Astrocyte (in vitro differentiated cells and primary cell): Measurements from ENCODE around the gene SLC4A8. TPM values are rescaled to one million over a fixed set of nuclear protein-coding genes. Genes with fewer than 3 reads are reported as not detected.

Source experiments
- DNase-seq: peaks from one replicate; pipeline ENCODE4 v3.0.0-alpha.2; 2010; ENCODE audit warnings: low read depth
- FAIRE-seq: peaks from 2 replicates; lab custom pipeline; 2011; peaks lifted over from hg19 to GRCh38; lab: Jason Lieb, UNC
- H2AFZ ChIP-seq: 2 replicates; pipeline ENCODE4 v1.6.0; 2012; ENCODE audit warnings: low read depth, low read length, inconsistent platforms
- H3K27ac ChIP-seq: 2 replicates; pipeline ENCODE4 v1.5.1; 2011; ENCODE audit warnings: low read depth, low read length, inconsistent platforms
- H3K27me3 ChIP-seq: 2 replicates; pipeline ENCODE4 v1.6.0; 2011; ENCODE audit warnings: low read length, inconsistent platforms; ENCODE audit not compliant: insufficient read depth
- H3K36me3 ChIP-seq: 2 replicates; pipeline ENCODE4 v1.5.1; 2011; ENCODE audit warnings: low read length, inconsistent platforms; ENCODE audit not compliant: insufficient read depth
- H3K4me1 ChIP-seq: 2 replicates; pipeline ENCODE4 v1.5.1; 2011; ENCODE audit warnings: low read length, inconsistent platforms; ENCODE audit not compliant: insufficient read depth
- H3K4me2 ChIP-seq: 2 replicates; pipeline ENCODE4 v1.6.0; 2012; ENCODE audit warnings: low read length, inconsistent platforms
- H3K4me3 ChIP-seq: 2 replicates; pipeline ENCODE4 v1.5.1; 2011; ENCODE audit warnings: low read depth, mild to moderate bottlenecking, low read length, inconsistent platforms; ENCODE audit not compliant: insufficient read depth
- H3K79me2 ChIP-seq: 2 replicates; pipeline ENCODE4 v1.6.0; 2012; ENCODE audit warnings: mild to moderate bottlenecking, low read length, inconsistent platforms; ENCODE audit not compliant: insufficient read depth
- H3K9ac ChIP-seq: 2 replicates; pipeline ENCODE4 v1.6.0; 2012; ENCODE audit warnings: mild to moderate bottlenecking, low read length, inconsistent platforms
- H3K9me3 ChIP-seq: 2 replicates; pipeline ENCODE4 v1.5.1; 2012; ENCODE audit warnings: low read depth, mild to moderate bottlenecking, low read length, inconsistent platforms; ENCODE audit not compliant: insufficient read depth
- H4K20me1 ChIP-seq: 2 replicates; pipeline ENCODE4 v1.6.0; 2012; ENCODE audit warnings: low read length, inconsistent platforms; ENCODE audit not compliant: insufficient read depth
- H3K27ac Mint-ChIP-seq: one replicate; pipeline ENCODE4 v1.8.0; 2021; ENCODE audit warnings: mild to moderate bottlenecking, mixed read lengths; ENCODE audit not compliant: unreplicated experiment
- H3K27me3 Mint-ChIP-seq: one replicate; pipeline ENCODE4 v1.8.0; 2021; ENCODE audit warnings: low read depth, mixed read lengths; ENCODE audit not compliant: unreplicated experiment
- H3K36me3 Mint-ChIP-seq: one replicate; pipeline ENCODE4 v1.8.0; 2021; ENCODE audit warnings: low read depth, mixed read lengths; ENCODE audit not compliant: unreplicated experiment
- H3K4me1 Mint-ChIP-seq: one replicate; pipeline ENCODE4 v1.8.0; 2021; ENCODE audit warnings: low read depth, mixed read lengths; ENCODE audit not compliant: unreplicated experiment
- H3K4me3 Mint-ChIP-seq: one replicate; pipeline ENCODE4 v1.8.0; 2021; ENCODE audit warnings: mild to moderate bottlenecking, moderate library complexity, mixed read lengths; ENCODE audit not compliant: unreplicated experiment
- H3K9me3 Mint-ChIP-seq: one replicate; pipeline ENCODE4 v1.8.0; 2021; ENCODE audit warnings: mild to moderate bottlenecking, mixed read lengths; ENCODE audit not compliant: unreplicated experiment
- CTCF ChIP-seq: IDR thresholded peaks from 2 replicates; pipeline ENCODE4 v1.5.1; 2011; ENCODE audit warnings: low read depth, mild to moderate bottlenecking, inconsistent platforms, low read length, moderate library complexity; ENCODE audit not compliant: insufficient read depth
- EZH2 ChIP-seq: IDR thresholded peaks from 2 replicates; pipeline ENCODE4 v1.6.1; 2012; ENCODE audit warnings: mild to moderate bottlenecking, low read length, inconsistent platforms; ENCODE audit not compliant: insufficient read depth
- total RNA-seq: library from RNA; stranded (reverse); gene quantifications from 2 replicates; pipeline ENCODE4 v1.2.1, GENCODE V29; 2021

SLC4A8 gene
- total RNA-seq, 1 donor from 2014 or later = 5.1 TPM

- no peak overlapping the region for H3K9ac ChIP-seq
- no peak for FAIRE-seq
- H3K27ac ChIP-seq = no peak overlapping the region
- Mint-ChIP-seq H3K36me3 (no peaks in the 10 kb centered on the region), H3K27ac (no peak overlapping the region), H3K9me3 (no peaks in the 10 kb centered on the region), H3K27me3 (peaks cover 10% of the 10 kb centered on the region), H3K4me3 (no peak overlapping the region), H3K4me1 (no peaks in the 10 kb centered on the region)
- no peaks in the 10 kb centered on the region for H3K27me3 ChIP-seq
- H3K9me3 ChIP-seq = no peaks in the 10 kb centered on the region
- H4K20me1 ChIP-seq = no peaks in the 10 kb centered on the region
- H3K79me2 ChIP-seq = no peaks in the 10 kb centered on the region
- H3K4me3 ChIP-seq = no peak overlapping the region
- H3K36me3 ChIP-seq = no peaks in the 10 kb centered on the region
- no peak overlapping the region for H2AFZ ChIP-seq
- no peak overlapping the region for H3K4me2 ChIP-seq
- no peaks in the 10 kb centered on the region for H3K4me1 ChIP-seq
- DNase-seq = no peak
- TF ChIP-seq CTCF (no peak), EZH2 (no peak)
Measured at GRCh38 chr12:51504851-51505250, 80.2 kb downstream of the SLC4A8 start.

GRCh38 chr12:51505360-51506105, 80.9 kb downstream of the SLC4A8 start:
- no peaks in the 10 kb centered on the region for H3K27me3 ChIP-seq
- peaks cover 10% of the 10 kb centered on the region for H3K27me3 Mint-ChIP-seq
- no peaks in the 10 kb centered on the region for H3K9me3 Mint-ChIP-seq
- H3K4me3 ChIP-seq = no peak overlapping the region
- FAIRE-seq (no peak), DNase-seq (no peak)
- H3K4me2 ChIP-seq = no peak overlapping the region
- H4K20me1 ChIP-seq = no peaks in the 10 kb centered on the region
- H3K27ac Mint-ChIP-seq = no peak overlapping the region
- H3K79me2 ChIP-seq = no peaks in the 10 kb centered on the region
- H3K4me1 Mint-ChIP-seq = no peaks in the 10 kb centered on the region
- no peak overlapping the region for H3K27ac ChIP-seq
- H3K36me3 Mint-ChIP-seq = no peaks in the 10 kb centered on the region
- H2AFZ ChIP-seq = no peak overlapping the region
- no peaks in the 10 kb centered on the region for H3K4me1 ChIP-seq
- TF ChIP-seq CTCF (no peak), EZH2 (no peak)
- no peaks in the 10 kb centered on the region for H3K9me3 ChIP-seq
- H3K36me3 ChIP-seq = no peaks in the 10 kb centered on the region
- no peak overlapping the region for H3K4me3 Mint-ChIP-seq
- no peak overlapping the region for H3K9ac ChIP-seq

GRCh38 chr12:51507178-51507577, 82.5 kb downstream of the SLC4A8 start:
- peaks cover 10% of the 10 kb centered on the region for H3K27me3 Mint-ChIP-seq

More at GRCh38 chr12:51507178-51507577, 82.5 kb downstream of the SLC4A8 start:
- Histone ChIP-seq H3K27me3 (no peaks in the 10 kb centered on the region), H3K9me3 (no peaks in the 10 kb centered on the region), H3K36me3 (no peaks in the 10 kb centered on the region), H4K20me1 (no peaks in the 10 kb centered on the region), H2AFZ (no peak overlapping the region), H3K4me2 (no peak overlapping the region), H3K79me2 (no peaks in the 10 kb centered on the region), H3K4me1 (no peaks in the 10 kb centered on the region), H3K27ac (no peak overlapping the region), H3K4me3 (no peak overlapping the region), H3K9ac (no peak overlapping the region)
- Mint-ChIP-seq H3K4me1 (no peaks in the 10 kb centered on the region), H3K4me3 (no peak overlapping the region), H3K27ac (no peak overlapping the region), H3K9me3 (no peaks in the 10 kb centered on the region), H3K36me3 (peaks cover 4% of the 10 kb centered on the region)
- DNase-seq (no peak), FAIRE-seq (no peak)
- no peak for TF ChIP-seq EZH2
- no peak for TF ChIP-seq CTCF
